ENCODE data around the gene PROZ. TPM values are rescaled to one million over a fixed set of nuclear protein-coding genes. Genes with fewer than 3 reads are reported as not detected.

PROZ gene
- polyA plus RNA-seq, 1 of the 3 experiments (the other 2 are of a cell fraction), result not detected

GRCh38 chr13:113118261-113119021 lies 40.0 kb upstream of the PROZ start:
- DNase-seq, result no peak

GRCh38 chr13:113119166-113119821 lies 39.2 kb upstream of the PROZ start:
- no peak for TF ChIP-seq SMC3 (IDR thresholded peaks at IDR 0.05; ENCODE audit: low read depth, low read length)
- Histone ChIP-seq H3K4me1 (ENCODE audit: control insufficient read depth in 1 of 2, insufficient read depth in 2 of 2, low read depth in 1 of 2, low read length in 1 of 2) (peaks cover 0 to 24% of the 10 kb centered on the region in 2 experiments; a peak in 1 of 4 replicates), H3K9ac (no peak overlapping the region), H3K27ac (ENCODE audit: low read depth in 2 of 2, low read length in 1 of 2) (no peak overlapping the region), H3K79me2 (ENCODE audit: insufficient read depth) (no peaks in the 10 kb centered on the region), H4K20me1 (ENCODE audit: insufficient read depth) (no peaks in the 10 kb centered on the region), H2AFZ (ENCODE audit: low read depth) (no peak overlapping the region), H3K4me2 (no peak overlapping the region), H3F3A (replicated peaks; ENCODE audit: insufficient read depth) (no peaks in the 10 kb centered on the region), H3K27me3 (ENCODE audit: insufficient read depth) (no peaks in the 10 kb centered on the region), H3K36me3 (replicated peaks in 1 of 2; ENCODE audit: control insufficient read depth in 1 of 2, insufficient read depth in 2 of 2, low read length in 1 of 2) (no peaks in the 10 kb centered on the region), H3K4me3 (ENCODE audit: low read depth in 2 of 2, low read length in 1 of 2) (no peak overlapping the region), H3K9me2 (no peaks in the 10 kb centered on the region), H3K9me3 (no peaks in the 10 kb centered on the region)
- ChIA-PET POLR2A (no interaction called here), CTCF (no interaction called here)
- no peak for DNase-seq
- 67% methylated on average over 10 of the region's 16 CpGs for WGBS (ENCODE audit: low lambda C conversion rate)

More at GRCh38 chr13:113118261-113119021, 40.0 kb upstream of the PROZ start:
- no peaks in the 10 kb centered on the region for H3K79me2 ChIP-seq (ENCODE audit: insufficient read depth)
- H3F3A ChIP-seq (replicated peaks; ENCODE audit: insufficient read depth), result no peaks in the 10 kb centered on the region
- TF ChIP-seq RXRA (IDR thresholded peaks at IDR 0.05; ENCODE audit: borderline replicate concordance, low read depth), result no peak
- no peak for TF ChIP-seq YY1 (IDR thresholded peaks at IDR 0.05; ENCODE audit: low read depth)
- no peak for TF ChIP-seq RFX5 (IDR thresholded peaks at IDR 0.05; ENCODE audit: low read length)
- no peak for TF ChIP-seq NRF1 (IDR thresholded peaks at IDR 0.05; ENCODE audit: low read depth, low read length)
- TF ChIP-seq FOXM1 (IDR thresholded peaks at IDR 0.05; ENCODE audit: low read depth), result no peak
- no peak for TF ChIP-seq FOSL2 (IDR thresholded peaks at IDR 0.05; ENCODE audit: borderline replicate concordance, low read depth)
- TF ChIP-seq POLR2AphosphoS5 (IDR thresholded peaks at IDR 0.05; ENCODE audit: low read depth, low read length), result no peak
- no peak for TF ChIP-seq SMC3 (IDR thresholded peaks at IDR 0.05; ENCODE audit: low read depth, low read length)
- no peak for TF ChIP-seq SIN3A (IDR thresholded peaks at IDR 0.05; ENCODE audit: borderline replicate concordance, low read depth, low read length)
- no peaks in the 10 kb centered on the region for H3K9me2 ChIP-seq
- H3K27me3 ChIP-seq (ENCODE audit: insufficient read depth), result no peaks in the 10 kb centered on the region
- POLR2A ChIA-PET, result no interaction called here
- no peaks in the 10 kb centered on the region for H3K36me3 ChIP-seq (replicated peaks in 1 of 2; ENCODE audit: control insufficient read depth in 1 of 2, insufficient read depth in 2 of 2, low read length in 1 of 2)
- no peak overlapping the region for H3K4me2 ChIP-seq
- peaks cover 0 to 20% of the 10 kb centered on the region in 2 experiments; a peak in 1 of 4 replicates for H3K4me1 ChIP-seq (ENCODE audit: control insufficient read depth in 1 of 2, insufficient read depth in 2 of 2, low read depth in 1 of 2, low read length in 1 of 2)
- no peak overlapping the region for H3K4me3 ChIP-seq (ENCODE audit: low read depth in 2 of 2, low read length in 1 of 2)
- no peak overlapping the region for H3K9ac ChIP-seq
- 65% methylated on average over 5 of the region's 42 CpGs for WGBS (ENCODE audit: low lambda C conversion rate)
- CTCF ChIA-PET, result no interaction called here
- H4K20me1 ChIP-seq (ENCODE audit: insufficient read depth), result no peaks in the 10 kb centered on the region
- H3K9me3 ChIP-seq, result no peaks in the 10 kb centered on the region
- H3K27ac ChIP-seq (ENCODE audit: low read depth in 2 of 2, low read length in 1 of 2), result no peak overlapping the region
- H2AFZ ChIP-seq (ENCODE audit: low read depth), result no peak overlapping the region

DNA sequence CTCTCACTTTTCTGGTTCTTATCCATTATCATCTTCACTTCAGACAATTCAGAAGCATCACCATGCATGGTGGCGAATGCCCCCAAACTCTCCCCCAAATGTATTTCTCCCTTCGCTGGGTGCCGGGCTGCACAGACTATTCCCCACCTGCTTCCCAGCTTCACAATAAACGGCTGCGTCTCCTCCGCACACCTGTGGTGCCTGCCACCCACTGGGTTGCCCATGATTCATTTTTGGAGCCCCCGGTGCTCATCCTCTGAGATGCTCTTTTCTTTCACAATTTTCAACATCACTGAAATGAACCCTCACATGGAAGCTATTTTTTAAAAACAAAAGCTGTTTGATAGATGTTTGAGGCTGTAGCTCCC lies 38.6 kb upstream of the PROZ start:
- no peak overlapping the region for H2AFZ ChIP-seq (ENCODE audit: low read depth)
- DNase-seq, result no peak
- H3K9ac ChIP-seq, result no peak overlapping the region
- no peaks in the 10 kb centered on the region for H3K79me2 ChIP-seq (ENCODE audit: insufficient read depth)
- CTCF ChIA-PET, result no interaction called here
- peaks cover 0 to 24% of the 10 kb centered on the region in 2 experiments; a peak in 1 of 4 replicates for H3K4me1 ChIP-seq (ENCODE audit: control insufficient read depth in 1 of 2, insufficient read depth in 2 of 2, low read depth in 1 of 2, low read length in 1 of 2)
- no peaks in the 10 kb centered on the region for H3K27me3 ChIP-seq (ENCODE audit: insufficient read depth)
- 82% methylated on average over 7 of the region's 7 CpGs for WGBS (ENCODE audit: low lambda C conversion rate)
- no peaks in the 10 kb centered on the region for H4K20me1 ChIP-seq (ENCODE audit: insufficient read depth)
- no peaks in the 10 kb centered on the region for H3K36me3 ChIP-seq (replicated peaks in 1 of 2; ENCODE audit: control insufficient read depth in 1 of 2, insufficient read depth in 2 of 2, low read length in 1 of 2)
- no peak overlapping the region for H3K27ac ChIP-seq (ENCODE audit: low read depth in 2 of 2, low read length in 1 of 2)
- H3K4me2 ChIP-seq, result no peak overlapping the region
- no peaks in the 10 kb centered on the region for H3F3A ChIP-seq (replicated peaks; ENCODE audit: insufficient read depth)
- POLR2A ChIA-PET, result no interaction called here
- H3K4me3 ChIP-seq (ENCODE audit: low read depth in 2 of 2, low read length in 1 of 2), result no peak overlapping the region
- H3K9me3 ChIP-seq, result no peaks in the 10 kb centered on the region
- H3K9me2 ChIP-seq, result no peaks in the 10 kb centered on the region
- TF ChIP-seq SMC3 (IDR thresholded peaks at IDR 0.05; ENCODE audit: low read depth, low read length), result no peak
- TF ChIP-seq SIN3A (IDR thresholded peaks at IDR 0.05; ENCODE audit: borderline replicate concordance, low read depth, low read length), result no peak
- TF ChIP-seq ELF1 (IDR thresholded peaks at IDR 0.05), result no peak
- no peak for TF ChIP-seq TEAD4 (IDR thresholded peaks at IDR 0.05; ENCODE audit: borderline replicate concordance, insufficient read depth)
- no peak for TF ChIP-seq EP300 (IDR thresholded peaks at IDR 0.05; ENCODE audit: borderline replicate concordance in 1 of 2, low read depth in 1 of 2, low read length in 1 of 2)
- no peak for TF ChIP-seq ZBTB33 (IDR thresholded peaks at IDR 0.05; ENCODE audit: borderline replicate concordance, low read depth)
- TF ChIP-seq PBX3 (IDR thresholded peaks at IDR 0.05), result no peak
- TF ChIP-seq JUND (IDR thresholded peaks at IDR 0.05), result no peak
- TF ChIP-seq TAF1 (IDR thresholded peaks at IDR 0.05; ENCODE audit: borderline replicate concordance, low read depth, low read length), result no peak
- TF ChIP-seq NRF1 (IDR thresholded peaks at IDR 0.05; ENCODE audit: low read depth, low read length), result no peak
- TF ChIP-seq, protein P1, sequence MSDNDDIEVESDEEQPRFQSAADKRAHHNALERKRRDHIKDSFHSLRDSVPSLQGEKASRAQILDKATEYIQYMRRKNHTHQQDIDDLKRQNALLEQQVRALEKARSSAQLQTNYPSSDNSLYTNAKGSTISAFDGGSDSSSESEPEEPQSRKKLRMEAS (IDR thresholded peaks at IDR 0.05; ENCODE audit: low read depth), result no peak
- no peak for TF ChIP-seq NFIC (IDR thresholded peaks at IDR 0.05; ENCODE audit: borderline replicate concordance)
- no peak for TF ChIP-seq FOXJ3 (CRISPR knock-in tag; IDR thresholded peaks at IDR 0.05)
- TF ChIP-seq FOXM1 (IDR thresholded peaks at IDR 0.05; ENCODE audit: low read depth), result no peak

Measured in SK-N-SH (cell line).